ENCODE data around the gene FER1L5.

The FER1L5 gene

GRCh38 chr2:96695602-96696001 is 53.0 kb downstream of the FER1L5 start:
- DNase-seq (ENCODE audit: low read depth), result no peak

DNA sequence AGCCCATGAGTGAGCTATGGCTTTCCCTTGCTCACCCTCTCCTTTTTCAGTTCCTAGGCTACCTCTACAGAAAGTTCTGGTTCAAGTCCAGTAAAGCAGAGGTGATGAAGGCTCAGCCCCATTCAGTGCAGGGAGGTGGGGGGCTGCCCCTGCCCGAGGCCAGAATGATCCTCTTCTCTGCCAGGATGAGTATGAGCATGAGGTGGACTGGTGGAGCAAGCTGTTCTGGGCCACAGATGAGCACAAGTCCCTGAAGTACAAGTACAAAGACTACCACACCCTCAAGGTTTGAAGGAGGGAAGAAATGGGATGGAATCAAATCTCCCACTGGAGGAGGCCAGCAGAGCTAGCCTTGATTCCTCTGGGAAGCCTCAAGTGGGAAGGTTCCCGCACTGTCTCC is 54.9 kb downstream of the FER1L5 start:
- no peak for DNase-seq (ENCODE audit: low read depth)

- DNase-seq (ENCODE audit: low read depth), result no peak
These were observed 55.8 kb downstream of the FER1L5 start for GRCh38 chr2:96698221-96698861.

DNA sequence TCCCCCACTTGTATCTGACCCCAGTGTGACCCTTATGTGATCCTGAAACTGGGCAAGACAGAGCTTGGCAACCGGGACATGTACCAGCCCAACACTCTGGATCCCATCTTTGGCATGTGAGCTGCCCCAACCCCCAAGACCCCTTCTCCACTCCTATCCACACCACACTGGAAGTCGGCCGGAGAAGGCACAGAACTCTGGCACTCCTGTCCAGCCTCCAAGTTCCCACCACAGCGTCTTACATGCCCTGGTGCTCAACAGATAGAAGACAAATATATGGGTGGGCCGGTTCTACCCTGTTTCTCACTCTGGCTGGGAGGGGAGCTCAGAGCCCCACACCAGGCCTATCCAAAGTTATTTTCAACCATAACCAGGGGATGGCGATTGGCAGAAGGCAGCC is 56.5 kb downstream of the FER1L5 start:
- DNase-seq (ENCODE audit: low read depth), result no peak

GRCh38 chr2:96699621-96700020 is 57.1 kb downstream of the FER1L5 start:
- no peak for DNase-seq (ENCODE audit: low read depth)

DNA sequence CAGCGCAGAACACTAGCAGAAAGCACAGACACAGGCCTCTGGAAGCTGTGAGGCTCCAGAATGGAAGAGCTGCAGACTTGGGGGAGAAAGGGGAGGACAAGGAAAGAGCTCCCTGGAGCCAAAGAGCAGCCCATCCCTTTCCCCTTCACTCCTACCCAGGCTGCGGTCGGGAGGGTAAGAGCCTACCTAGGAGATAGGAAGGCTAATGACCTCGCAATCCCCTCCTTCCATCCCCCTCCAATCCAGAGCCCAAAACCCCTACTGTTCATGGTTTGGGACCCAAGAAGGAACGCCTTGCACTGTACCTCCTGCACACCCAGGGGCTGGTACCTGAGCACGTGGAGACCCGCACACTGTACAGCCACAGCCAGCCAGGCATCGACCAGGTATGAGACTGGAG is 57.5 kb downstream of the FER1L5 start:
- no peak for DNase-seq (ENCODE audit: low read depth)

DNA sequence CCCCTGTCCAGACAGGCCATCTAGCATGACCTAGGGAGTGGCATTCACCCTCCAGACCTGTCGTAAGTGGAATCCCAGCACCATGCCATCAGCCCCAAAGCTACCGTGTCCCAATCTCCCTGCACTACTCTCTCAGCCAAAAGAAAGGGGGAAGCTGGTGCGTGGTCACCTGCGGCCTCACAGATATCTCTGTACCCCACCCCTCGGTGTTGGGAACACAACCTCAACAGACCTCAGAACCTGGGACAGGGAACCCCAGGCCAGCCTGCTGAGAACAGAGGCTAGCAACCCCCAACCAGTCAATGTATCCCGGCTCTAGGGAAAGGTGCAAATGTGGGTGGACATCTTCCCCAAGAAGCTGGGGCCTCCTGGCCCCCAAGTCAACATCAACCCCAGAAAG is 59.1 kb downstream of the FER1L5 start:
- DNase-seq (ENCODE audit: low read depth), result no peak

GRCh38 chr2:96702098-96702785 is 59.7 kb downstream of the FER1L5 start:
- no peak for DNase-seq (ENCODE audit: low read depth)

DNA sequence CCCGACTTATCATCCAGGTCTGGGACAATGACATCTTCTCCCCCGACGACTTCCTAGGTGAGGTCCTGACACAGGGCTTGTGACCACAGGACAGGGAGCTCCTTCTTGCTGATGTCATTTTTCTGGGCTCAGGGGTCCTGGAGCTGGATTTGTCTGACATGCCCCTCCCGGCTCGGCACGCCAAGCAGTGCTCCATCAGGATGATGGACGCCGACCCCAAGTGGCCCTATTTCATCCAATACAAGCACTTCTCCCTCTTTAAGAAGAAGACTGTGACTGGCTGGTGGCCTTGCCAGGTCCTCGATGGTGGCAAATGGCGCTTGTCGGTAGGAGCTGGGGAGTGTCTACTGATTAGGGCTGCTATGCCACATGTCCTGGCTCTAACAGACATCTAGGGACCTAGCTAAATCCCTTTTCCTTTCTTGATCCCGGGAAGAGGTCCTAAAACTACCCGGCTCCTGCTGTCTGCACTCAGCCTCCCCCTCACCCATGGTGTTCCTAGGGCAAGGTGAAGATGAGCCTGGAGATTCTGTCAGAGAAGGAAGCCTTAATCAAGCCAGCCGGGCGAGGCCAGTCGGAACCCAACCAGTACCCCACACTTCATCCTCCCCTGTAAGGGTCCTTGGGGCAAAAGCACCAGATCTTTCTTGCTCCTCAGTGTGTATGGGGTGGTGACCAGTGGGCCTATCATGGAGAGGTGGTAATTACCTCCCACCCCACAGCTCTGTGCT is 60.6 kb downstream of the FER1L5 start:
- DNase-seq (ENCODE audit: low read depth), result no peak

DNA sequence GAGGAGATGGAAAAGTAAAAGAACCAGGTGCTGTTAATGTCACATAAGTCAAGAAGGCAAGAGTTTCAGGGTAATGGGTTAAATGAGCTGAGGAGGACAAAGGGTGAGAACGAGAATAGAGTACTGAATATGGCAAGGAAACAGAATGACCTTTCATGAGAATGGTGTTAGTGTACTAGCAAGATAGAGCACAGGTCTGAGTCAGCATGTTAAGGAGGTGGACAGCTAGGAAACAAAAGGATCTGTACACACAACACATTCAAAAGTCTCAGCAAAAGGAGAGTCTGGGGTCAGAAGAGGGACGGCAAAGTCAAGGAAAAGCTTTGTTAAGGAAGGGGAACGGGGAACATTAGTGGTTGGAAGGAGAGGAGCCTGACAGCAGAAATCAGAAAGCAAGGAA is 68.4 kb downstream of the FER1L5 start:
- DNase-seq (ENCODE audit: low read depth), result no peak

- DNase-seq (ENCODE audit: low read depth), result no peak
These were observed 73.1 kb downstream of the FER1L5 start for GRCh38 chr2:96715658-96716057.

DNA sequence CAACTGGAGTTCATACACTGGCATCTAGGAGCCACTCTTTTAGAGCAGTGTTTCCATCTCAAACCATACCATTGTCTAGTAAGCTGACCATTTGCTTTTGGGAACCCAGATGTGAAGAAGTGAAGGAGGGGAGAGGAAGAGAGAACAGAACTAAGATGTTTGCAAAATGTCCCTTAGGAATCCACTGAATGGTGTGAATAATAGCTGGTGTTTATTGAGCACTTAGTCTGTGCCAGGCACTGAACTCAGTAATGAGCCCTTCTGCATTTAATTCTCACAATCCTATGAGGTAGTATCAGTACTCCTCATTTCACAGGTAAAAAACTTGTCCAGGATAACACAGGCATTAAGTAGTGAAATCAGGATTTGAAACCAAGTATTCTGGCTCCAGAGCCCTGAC is 73.8 kb downstream of the FER1L5 start:
- no peak for DNase-seq (ENCODE audit: low read depth)

- DNase-seq (ENCODE audit: low read depth), result no peak
These were observed 83.6 kb downstream of the FER1L5 start for GRCh38 chr2:96726131-96726530.

GRCh38 chr2:96727431-96727830 is 84.9 kb downstream of the FER1L5 start:
- no peak for DNase-seq (ENCODE audit: low read depth)

DNA sequence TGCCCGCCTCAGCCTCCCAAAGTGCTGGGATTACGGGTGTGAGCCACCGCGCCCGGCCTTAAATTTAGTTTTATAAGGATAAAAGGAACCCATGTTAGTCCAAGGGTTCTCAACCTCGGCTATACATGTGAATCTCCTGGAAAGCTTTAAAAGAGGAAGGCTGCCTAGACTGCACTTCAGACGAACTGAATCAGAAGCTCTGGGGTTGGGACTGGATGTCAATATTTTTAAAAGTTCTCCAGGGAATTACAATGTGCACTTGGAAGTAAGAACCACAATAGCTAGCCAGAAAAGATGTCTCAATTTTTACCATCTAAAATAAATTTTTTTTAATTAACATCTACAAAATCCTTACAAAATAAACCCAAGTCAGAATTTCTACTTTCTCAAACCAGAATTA is 87.2 kb downstream of the FER1L5 start:
- DNase-seq (ENCODE audit: low read depth), result no peak

DNA sequence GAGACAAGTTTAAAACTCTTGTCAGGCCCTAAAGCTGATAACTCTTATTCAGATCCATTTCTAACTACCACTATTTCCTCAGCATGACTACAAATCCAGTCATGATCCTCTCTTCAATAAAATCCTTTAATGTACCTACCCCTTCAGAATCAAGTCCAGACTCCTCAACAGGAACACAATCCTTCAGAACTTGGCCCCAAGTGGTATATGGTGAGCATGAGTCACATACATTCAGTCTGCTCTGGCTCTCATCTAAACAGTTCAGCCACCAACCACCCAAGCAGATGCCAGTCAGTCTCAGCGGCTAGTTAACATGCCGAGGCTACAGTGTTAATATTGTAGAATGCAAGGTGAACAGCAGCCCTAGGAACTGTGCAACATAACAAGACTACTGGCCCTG is 87.6 kb downstream of the FER1L5 start:
- no peak for DNase-seq (ENCODE audit: low read depth)

DNA sequence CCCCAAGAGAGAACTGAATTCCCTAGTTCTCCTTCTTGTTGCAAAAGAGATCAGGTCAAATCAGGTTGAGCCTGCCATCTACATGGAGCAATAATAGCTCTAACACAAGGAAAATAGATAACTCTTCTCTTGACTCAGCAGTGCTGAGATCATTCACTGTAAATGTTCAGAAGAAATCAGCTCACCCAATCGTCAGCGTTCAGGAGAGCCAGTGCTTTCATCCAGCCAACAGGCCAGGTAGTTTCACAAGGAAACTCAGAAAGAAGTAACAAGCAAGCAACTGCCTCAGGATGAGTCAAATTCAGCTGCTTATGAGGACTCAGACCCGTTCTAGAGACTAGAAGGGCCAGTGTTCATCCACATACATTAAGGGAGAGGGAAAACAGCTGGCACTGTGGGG is 91.4 kb downstream of the FER1L5 start:
- no peak for DNase-seq (ENCODE audit: low read depth)

DNA sequence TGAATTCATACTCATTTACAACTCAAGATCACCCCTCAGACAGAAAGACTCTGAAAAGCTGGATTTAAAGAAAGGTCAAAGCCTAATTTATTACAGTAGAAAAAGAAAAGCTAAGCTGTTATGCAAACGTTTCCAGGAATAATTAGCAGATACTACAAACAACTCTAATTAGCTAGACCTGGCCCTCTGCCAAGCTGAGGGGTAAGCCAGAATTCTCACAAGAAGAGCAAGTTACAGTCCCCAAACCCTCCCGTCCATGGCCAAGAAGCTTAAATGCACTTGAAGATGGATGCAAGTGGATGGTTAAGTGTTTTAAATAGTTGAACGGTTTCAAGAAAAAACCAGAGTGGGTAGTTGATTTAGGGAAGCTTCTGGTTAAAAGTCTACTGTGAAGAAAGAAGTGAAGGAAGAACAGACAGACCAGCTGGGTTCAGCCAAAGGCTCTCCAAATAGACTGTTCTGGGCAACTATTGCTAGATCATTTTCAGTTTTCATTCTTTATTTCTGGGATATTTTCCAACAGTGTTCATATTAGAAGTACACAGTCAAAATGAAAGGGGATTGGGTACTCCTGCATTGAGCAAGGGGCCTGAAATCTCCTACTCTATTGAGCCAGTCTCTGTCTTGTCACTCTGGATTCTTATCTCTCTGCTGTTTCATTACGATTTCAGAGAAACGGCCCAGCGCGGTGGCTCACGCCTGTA is 92.5 kb downstream of the FER1L5 start:
- no peak for DNase-seq (ENCODE audit: low read depth)

DNA sequence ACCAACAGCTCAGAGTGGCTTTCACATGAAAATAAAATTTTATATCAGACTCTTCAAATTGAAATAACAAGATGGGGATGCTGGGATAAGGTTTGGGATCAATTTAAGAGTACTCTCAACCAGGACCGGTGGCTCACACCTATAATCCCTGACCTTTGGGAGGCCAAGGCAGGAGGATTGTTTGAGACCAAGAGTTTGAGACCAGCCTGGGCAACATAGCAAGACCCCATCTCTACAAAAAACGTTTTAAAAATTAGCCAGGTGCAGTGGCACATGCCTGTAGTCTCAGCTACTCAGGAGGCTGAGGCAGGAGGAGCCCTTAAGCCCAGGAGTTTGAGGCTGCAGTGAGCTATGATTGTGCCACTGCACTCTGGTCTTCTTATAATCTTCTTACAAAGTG is 94.7 kb downstream of the FER1L5 start:
- no peak for DNase-seq (ENCODE audit: low read depth)

DNA sequence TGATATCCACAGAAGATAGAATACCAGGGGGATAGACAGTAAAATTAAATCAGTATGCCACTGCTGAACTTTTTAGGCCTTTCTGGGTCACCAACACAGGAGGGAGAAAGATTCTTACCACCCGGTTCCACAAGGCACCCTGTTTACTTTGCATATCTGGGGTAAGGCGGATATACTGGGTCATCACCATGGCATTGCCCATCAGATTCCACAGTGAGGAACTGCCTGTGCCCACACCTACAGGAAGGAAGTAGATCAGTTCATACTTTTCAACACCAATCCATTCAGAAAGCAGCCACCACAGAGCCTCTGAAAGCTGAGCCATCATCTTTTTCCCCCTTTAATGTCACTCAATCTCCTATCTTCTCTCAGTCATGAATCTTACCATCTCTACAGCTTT is 95.3 kb downstream of the FER1L5 start:
- no peak for DNase-seq (ENCODE audit: low read depth)

DNA sequence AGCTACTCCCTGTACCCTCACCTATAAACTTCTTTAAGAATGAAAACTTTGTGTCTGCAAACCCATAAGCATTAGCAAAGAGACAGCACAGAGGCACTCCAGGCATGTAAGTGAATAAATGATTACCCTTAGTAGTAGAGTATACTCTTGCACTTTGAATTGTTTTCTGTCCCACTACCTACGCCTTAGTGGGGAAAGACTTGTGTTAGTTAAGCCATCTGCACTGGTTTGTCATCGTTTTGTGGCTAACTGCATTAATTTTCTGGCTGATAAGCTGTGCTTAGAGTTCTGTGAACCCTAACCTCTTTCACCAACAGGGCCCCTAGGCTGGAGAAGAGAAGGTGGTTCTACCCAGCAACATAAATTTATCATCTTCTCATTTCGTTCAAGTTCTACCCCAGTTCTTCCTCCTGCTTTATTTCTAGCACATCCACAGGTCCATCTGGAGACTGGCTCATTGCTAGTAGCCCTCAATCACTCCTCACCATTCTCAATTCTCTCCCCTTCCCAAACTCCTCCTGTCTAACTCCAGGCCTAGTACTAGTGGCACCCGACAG is 96.6 kb downstream of the FER1L5 start:
- no peak for DNase-seq (ENCODE audit: low read depth)

- peak; percentile 93 for DNase-seq (ENCODE audit: low read depth)
These were observed 97.3 kb downstream of the FER1L5 start, which contains the start of gene LMAN2L for GRCh38 chr2:96739633-96740428. Gene LMAN2L (minus strand): TSS chr2:96740064. CDS start chr2:96740040, 24 bp downstream.
